Measurements from ENCODE around the gene SH3GL2. TPM values are rescaled to one million over a fixed set of nuclear protein-coding genes. Genes with fewer than 3 reads are reported as not detected.

The SH3GL2 gene
- total RNA-seq, 1 donor from 2014 or later, result 0.51 TPM

DNA sequence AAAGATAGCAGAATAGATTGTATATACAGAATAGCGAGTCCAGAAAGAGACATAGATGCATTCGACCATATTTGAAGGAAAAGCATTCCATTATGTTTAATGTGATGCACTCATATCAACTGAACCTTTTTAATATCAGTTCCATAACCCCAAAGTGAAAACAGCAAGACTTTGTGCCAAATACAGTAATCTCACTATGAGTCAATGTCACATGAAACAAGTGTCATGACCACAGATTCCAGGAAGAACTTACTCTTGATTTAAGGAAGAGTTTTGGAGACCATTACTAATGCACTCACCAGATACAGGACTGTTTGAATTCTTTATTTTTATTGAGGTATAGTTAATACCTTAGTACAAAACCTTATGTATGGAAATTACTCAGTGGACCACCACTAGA, 220.5 kb downstream of the SH3GL2 start:
- Mint-ChIP-seq H3K4me3 (no peak overlapping the region), H3K9me3 (no peaks in the 10 kb centered on the region), H3K36me3 (no peaks in the 10 kb centered on the region), H3K27ac (no peak overlapping the region), H3K27me3 (ENCODE audit: low read depth) (peaks cover 42% of the 10 kb centered on the region), H3K4me1 (peaks cover 6% of the 10 kb centered on the region)
- no peak for DNase-seq (ENCODE audit: low spot score in 2 of 2, unreplicated experiment in 2 of 2)
- TF ChIP-seq, protein P1, sequence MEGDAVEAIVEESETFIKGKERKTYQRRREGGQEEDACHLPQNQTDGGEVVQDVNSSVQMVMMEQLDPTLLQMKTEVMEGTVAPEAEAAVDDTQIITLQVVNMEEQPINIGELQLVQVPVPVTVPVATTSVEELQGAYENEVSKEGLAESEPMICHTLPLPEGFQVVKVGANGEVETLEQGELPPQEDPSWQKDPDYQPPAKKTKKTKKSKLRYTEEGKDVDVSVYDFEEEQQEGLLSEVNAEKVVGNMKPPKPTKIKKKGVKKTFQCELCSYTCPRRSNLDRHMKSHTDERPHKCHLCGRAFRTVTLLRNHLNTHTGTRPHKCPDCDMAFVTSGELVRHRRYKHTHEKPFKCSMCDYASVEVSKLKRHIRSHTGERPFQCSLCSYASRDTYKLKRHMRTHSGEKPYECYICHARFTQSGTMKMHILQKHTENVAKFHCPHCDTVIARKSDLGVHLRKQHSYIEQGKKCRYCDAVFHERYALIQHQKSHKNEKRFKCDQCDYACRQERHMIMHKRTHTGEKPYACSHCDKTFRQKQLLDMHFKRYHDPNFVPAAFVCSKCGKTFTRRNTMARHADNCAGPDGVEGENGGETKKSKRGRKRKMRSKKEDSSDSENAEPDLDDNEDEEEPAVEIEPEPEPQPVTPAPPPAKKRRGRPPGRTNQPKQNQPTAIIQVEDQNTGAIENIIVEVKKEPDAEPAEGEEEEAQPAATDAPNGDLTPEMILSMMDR (IDR thresholded peaks at IDR 0.05; ENCODE audit: unreplicated experiment), result no peak

DNA sequence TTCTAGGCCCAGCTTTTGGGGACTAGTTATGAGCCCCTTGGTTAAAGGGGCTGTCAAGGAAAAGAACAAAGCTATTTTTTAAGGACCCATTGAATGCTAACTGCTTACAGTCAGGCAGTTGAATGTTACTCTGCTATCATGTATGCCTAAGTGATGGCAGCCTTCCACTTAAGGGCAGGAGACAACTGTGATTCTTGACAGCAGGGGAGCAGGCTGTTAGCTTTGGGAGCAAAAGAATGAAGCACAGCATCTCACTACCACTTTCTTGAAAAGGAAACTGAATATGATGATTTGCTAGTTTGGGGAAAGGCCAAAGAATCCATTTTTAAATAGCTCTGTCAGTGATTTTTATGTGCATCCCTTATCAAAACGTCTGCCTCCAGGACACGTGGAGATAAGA, 221.6 kb downstream of the SH3GL2 start:
- no peak overlapping the region for H3K27ac Mint-ChIP-seq

DNA sequence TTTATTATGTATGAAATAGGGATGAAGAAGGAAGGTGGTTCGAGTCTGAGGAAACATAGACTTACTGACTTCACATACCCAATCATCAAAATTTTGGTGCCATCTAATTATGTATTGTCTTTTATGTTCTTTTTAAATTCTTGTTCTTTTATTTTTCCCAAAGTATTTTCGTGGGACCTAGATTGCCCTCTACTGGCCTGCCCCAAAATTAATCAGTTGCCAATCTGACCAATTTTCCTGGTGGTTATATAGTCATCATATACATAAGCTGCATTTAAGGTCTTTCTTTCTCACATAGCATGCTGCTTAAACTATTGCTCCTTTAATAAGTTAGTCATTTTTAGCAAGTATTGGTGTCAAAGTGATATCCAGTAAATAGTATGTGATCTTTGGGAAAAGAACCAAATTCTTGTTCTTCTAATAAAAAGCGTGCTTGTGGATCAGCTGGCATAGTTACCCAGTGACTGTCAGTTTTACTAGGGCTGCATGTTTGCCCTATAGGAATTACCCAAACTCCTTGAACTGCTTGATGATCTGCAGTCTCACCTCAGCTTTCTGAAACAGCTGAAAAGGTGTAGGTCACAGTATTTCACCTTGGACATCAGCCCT, 223.5 kb downstream of the SH3GL2 start:
- DNase-seq (ENCODE audit: low spot score in 2 of 2, unreplicated experiment in 2 of 2), result no peak
- Mint-ChIP-seq H3K9me3 (no peaks in the 10 kb centered on the region), H3K27ac (no peak overlapping the region), H3K4me3 (no peak overlapping the region), H3K27me3 (ENCODE audit: low read depth) (peaks cover 36% of the 10 kb centered on the region), H3K4me1 (peaks cover 6% of the 10 kb centered on the region), H3K36me3 (no peaks in the 10 kb centered on the region)
- TF ChIP-seq, protein P1 (IDR thresholded peaks at IDR 0.05; ENCODE audit: unreplicated experiment), result peak; percentile 63

More for the DNA sequence above, 221.6 kb downstream of the SH3GL2 start:
- H3K36me3 Mint-ChIP-seq, result no peaks in the 10 kb centered on the region
- peaks cover 41% of the 10 kb centered on the region for H3K27me3 Mint-ChIP-seq (ENCODE audit: low read depth)
- TF ChIP-seq, protein P1 (IDR thresholded peaks at IDR 0.05; ENCODE audit: unreplicated experiment), result no peak
- DNase-seq (ENCODE audit: low spot score in 2 of 2, unreplicated experiment in 2 of 2), result no peak
- no peak overlapping the region for H3K4me3 Mint-ChIP-seq
- peaks cover 6% of the 10 kb centered on the region for H3K4me1 Mint-ChIP-seq
- no peaks in the 10 kb centered on the region for H3K9me3 Mint-ChIP-seq

DNA sequence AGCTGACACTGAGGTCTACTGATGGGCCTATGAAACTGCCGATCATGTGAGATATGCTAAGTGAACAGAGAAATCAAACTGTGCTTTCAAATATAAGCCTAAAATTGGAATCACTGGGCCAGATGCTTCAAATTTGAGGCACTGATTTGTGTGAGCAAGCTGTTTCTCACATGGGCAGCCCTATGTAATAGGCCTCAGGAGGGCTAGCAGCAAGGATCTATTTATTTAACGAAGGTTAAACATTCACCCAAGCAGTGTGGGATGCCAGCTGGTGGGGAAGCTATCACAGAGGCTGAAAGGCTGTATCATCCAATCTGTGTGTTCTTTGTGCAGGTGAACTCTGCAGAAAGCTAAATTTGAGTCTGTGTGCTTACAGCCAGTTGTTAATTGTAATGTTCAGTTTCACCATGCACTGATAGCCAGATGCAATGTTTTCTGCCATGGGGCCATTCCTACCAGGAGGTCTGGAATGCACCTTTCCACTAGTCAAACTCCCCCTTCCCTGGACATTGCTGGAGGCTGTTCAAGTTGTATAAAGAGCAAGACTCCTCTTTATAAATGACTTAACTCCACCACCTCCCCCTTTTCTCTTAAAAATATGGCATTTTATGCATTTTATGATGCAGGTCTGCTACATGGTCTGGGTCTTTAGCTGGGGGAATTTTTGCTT, 228.9 kb downstream of the SH3GL2 start:
- H3K4me1 Mint-ChIP-seq, result peaks cover 11% of the 10 kb centered on the region
- no peak overlapping the region for H3K4me3 Mint-ChIP-seq
- no peak for DNase-seq (ENCODE audit: low spot score in 2 of 2, unreplicated experiment in 2 of 2)
- peaks cover 28% of the 10 kb centered on the region for H3K27me3 Mint-ChIP-seq (ENCODE audit: low read depth)
- no peaks in the 10 kb centered on the region for H3K9me3 Mint-ChIP-seq
- H3K27ac Mint-ChIP-seq, result no peak overlapping the region
- TF ChIP-seq, protein P1 (IDR thresholded peaks at IDR 0.05; ENCODE audit: unreplicated experiment), result no peak
- no peaks in the 10 kb centered on the region for H3K36me3 Mint-ChIP-seq

DNA sequence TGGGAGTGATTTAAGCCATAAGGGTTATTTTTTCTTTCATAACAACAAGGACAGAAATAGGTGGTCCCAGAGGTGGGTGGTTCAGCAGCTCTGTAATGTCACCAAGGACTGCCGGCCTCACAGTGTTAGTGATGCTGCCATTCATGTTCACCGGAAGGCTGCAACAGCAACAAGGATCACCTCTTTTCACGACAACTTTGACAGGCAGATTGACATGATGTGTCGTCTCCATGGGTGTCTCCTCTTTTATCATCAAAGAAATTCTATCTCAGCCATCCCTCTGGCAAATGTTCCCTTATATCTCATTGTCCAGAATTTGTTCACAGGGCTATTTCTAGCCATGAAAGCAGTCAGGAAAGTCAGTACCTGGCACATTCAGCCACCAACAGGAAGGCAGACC, 231.5 kb downstream of the SH3GL2 start:
- H3K4me1 Mint-ChIP-seq, result peaks cover 11% of the 10 kb centered on the region
- no peaks in the 10 kb centered on the region for H3K9me3 Mint-ChIP-seq
- no peaks in the 10 kb centered on the region for H3K36me3 Mint-ChIP-seq
- TF ChIP-seq, protein P1 (IDR thresholded peaks at IDR 0.05; ENCODE audit: unreplicated experiment), result no peak
- H3K4me3 Mint-ChIP-seq, result no peak overlapping the region
- no peak overlapping the region for H3K27ac Mint-ChIP-seq
- no peak for DNase-seq (ENCODE audit: low spot score in 2 of 2, unreplicated experiment in 2 of 2)
- H3K27me3 Mint-ChIP-seq (ENCODE audit: low read depth), result peaks cover 19% of the 10 kb centered on the region

Data from mesothelial cell of epicardium (in vitro differentiated cells).